ENCODE data around the gene SLC7A10. TPM values are rescaled to one million over a fixed set of nuclear protein-coding genes. Genes with fewer than 3 reads are reported as not detected.
"Not testable (repeated sequence)": the region's sequence is repeated elsewhere in the genome, so short reads cannot be mapped to it uniquely, and the experiment has no call there.

Gene SLC7A10
- total RNA-seq, 2 experiments from 2014 or later: not detected

DNA sequence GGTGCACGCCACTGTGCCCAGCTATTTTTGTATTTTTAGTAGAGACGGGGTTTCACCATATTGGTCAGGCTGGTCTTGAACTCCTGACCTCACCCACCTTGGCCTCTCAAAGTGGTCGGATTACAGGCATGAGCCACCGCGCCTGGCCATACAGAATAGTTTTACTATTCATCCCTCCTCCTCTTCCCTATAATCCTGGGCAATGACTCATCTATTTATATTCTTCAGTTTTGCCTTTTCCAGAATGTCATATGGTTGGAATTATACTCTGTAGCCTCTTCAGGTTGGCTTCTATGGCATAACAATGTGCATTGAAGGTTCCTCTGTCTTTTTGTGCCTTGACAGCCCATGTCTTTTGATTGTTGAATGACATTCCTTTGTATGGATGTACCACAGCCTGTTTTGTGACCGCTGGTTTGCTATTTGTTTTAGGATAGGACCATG lies 53.7 kb downstream of the SLC7A10 start:
- POLR2A ChIA-PET: interaction anchor here (6.2 kb wide), 1 partner anchor 12 kb away, joined by 122 read pairs; no protein-coding TSS in a partner anchor
- H3K27ac Mint-ChIP-seq: no peak overlapping the region

DNA sequence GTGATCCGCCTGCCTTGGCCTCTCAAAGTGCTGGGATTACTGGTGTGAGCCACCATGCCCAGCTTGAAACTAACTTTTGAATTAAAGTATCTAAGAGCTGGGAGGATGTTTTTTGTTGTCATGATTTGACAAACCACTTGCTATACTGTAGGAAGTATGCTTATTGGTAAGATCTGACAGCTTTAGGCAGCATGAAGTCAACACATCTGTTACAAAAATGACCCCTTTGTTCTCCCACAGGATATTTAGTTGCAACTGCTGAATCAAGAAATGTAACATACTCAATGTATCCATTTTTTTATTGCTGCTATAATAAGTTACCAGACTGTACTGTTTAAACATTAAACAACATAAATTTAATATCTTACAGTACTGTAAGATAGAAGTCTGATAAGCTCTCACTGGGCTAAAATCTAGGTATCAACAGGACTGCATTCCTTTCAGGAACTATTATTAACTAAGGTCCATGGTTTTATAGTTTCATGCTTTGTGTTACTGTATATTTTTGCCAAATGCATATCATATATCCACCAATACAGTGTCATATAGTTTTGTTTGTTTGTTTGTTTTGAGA lies 54.3 kb downstream of the SLC7A10 start:
- no peak for DNase-seq
- Mint-ChIP-seq H3K4me3 (no peak overlapping the region), H3K4me1 (peaks cover 11% of the 10 kb centered on the region), H3K27me3 (no peaks in the 10 kb centered on the region), H3K27ac (peak overlapping the region; percentile 21), H3K9me3 (peaks cover 12% of the 10 kb centered on the region), H3K36me3 (peaks cover 10% of the 10 kb centered on the region)
- ATAC-seq (ENCODE audit: low read depth): no peak
- POLR2A ChIA-PET: interaction anchor here (1.1 kb wide), 1 partner anchor 11 kb away, joined by 3 read pairs; no protein-coding TSS in a partner anchor

More for the DNA sequence above, 53.7 kb downstream of the SLC7A10 start:
- Mint-ChIP-seq H3K4me3 (no peak overlapping the region), H3K27me3 (no peaks in the 10 kb centered on the region), H3K4me1 (peaks cover 14% of the 10 kb centered on the region), H3K9me3 (peaks cover 12% of the 10 kb centered on the region), H3K36me3 (peaks cover 12% of the 10 kb centered on the region)
- ATAC-seq (ENCODE audit: low read depth) (no peak), DNase-seq (no peak)

DNA sequence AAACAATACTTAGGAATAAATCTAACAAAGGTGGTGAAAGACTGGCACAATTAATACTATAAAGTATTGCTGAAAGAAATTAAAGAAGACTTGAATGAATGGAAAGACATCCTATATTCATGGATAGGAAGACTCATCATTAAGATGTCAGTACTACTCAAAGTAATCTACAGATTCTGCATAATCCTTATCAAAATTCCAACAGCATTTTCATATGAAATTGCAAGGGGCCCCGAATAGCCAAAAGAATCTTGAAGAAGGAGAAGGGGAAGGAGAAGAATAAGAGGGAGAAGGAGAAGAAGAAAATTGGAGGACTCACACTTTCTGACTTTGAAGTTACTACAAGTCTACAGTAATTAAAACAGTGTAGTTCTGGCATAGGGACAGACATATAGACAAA lies 57.1 kb downstream of the SLC7A10 start:
- no peak overlapping the region for H3K27ac Mint-ChIP-seq
- H3K4me3 Mint-ChIP-seq: no peak overlapping the region
- no peaks in the 10 kb centered on the region for H3K4me1 Mint-ChIP-seq

DNA sequence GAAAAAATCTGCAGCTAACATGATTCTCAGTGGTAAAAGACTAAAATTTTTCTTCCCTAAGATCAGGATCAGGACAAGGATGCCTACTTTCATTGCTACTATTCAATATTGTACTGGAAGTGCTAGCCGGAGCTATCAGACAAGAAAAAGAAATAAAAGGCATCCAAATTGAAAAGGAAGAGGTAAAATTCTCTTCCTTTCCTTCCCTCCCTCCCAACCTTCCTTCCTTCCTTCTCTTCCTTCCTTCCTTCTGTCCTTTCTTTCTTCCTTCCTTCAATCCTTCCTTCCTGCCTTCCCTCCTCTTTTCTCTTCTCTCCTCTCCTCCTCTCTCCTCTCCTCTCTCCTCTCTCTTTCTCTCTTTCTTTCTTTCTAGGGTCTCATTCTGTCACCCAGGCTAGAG lies 58.2 kb downstream of the SLC7A10 start:
- Mint-ChIP-seq H3K36me3 (peaks cover 10% of the 10 kb centered on the region), H3K4me1 (no peaks in the 10 kb centered on the region), H3K9me3 (peaks cover 12% of the 10 kb centered on the region), H3K27ac (no peak overlapping the region), H3K27me3 (no peaks in the 10 kb centered on the region), H3K4me3 (no peak overlapping the region)
- no peak for DNase-seq
- POLR2A ChIA-PET: no interaction called here
- no peak for ATAC-seq (ENCODE audit: low read depth)

More for the DNA sequence above, 57.1 kb downstream of the SLC7A10 start:
- DNase-seq: no peak
- no peaks in the 10 kb centered on the region for H3K27me3 Mint-ChIP-seq
- no peak for ATAC-seq (ENCODE audit: low read depth)
- POLR2A ChIA-PET: no interaction called here
- H3K36me3 Mint-ChIP-seq: peaks cover 10% of the 10 kb centered on the region
- H3K9me3 Mint-ChIP-seq: peaks cover 12% of the 10 kb centered on the region

DNA sequence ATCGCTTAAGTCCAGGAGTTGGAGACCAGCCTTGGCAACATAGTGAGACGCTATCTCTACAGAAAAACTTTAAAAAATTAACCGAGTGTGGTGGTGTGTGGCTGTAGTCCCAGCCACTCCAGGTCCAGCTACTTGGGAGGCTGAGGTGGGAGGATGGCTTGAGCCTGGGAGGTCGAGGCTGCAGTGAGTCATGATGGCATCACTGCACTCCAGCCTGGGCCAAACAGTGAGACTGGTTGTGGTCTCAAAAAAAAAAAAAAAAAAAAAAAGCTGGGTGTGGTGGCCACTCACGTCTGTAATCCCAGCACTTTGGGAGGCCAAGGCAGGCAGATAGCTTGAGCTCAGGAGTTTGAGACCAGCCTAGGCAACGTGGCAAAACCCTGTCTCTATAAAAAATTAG lies 59.6 kb downstream of the SLC7A10 start:
- peaks cover 12% of the 10 kb centered on the region for H3K9me3 Mint-ChIP-seq
- not testable (repeated sequence) for DNase-seq; H3K4me1 Mint-ChIP-seq; H3K27ac Mint-ChIP-seq; H3K36me3 Mint-ChIP-seq; ATAC-seq (ENCODE audit: low read depth); H3K4me3 Mint-ChIP-seq; H3K27me3 Mint-ChIP-seq
- POLR2A ChIA-PET: interaction anchor here (1.0 kb wide), 1 partner anchor 11 kb away, joined by 9 read pairs; no protein-coding TSS in a partner anchor

DNA sequence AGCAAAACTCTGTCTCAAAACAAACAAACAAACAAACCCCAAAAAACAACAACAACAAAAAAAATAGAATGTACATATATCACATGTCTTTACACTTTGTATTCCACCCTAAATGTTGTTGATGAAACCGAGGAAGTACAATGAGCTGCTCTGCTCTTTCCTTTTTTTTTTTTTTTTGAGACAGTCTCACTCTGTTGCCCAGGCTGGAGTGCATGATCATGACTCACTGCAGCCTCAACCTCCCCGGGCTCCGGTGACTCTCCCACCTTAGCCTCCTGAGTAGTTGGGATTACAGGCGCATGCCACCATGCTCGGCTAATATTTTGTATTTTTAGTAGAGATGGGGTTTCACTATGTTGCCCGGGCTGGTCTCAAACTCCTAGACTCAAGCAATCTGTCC lies 62.2 kb downstream of the SLC7A10 start:
- Mint-ChIP-seq H3K9me3 (peaks cover 8% of the 10 kb centered on the region), H3K4me3 (no peak overlapping the region), H3K36me3 (peaks cover 7% of the 10 kb centered on the region), H3K27me3 (no peaks in the 10 kb centered on the region), H3K4me1 (peaks cover 26% of the 10 kb centered on the region), H3K27ac (no peak overlapping the region)
- POLR2A ChIA-PET: interaction anchor here (8.7 kb wide), 1 partner anchor 12 kb away, joined by 122 read pairs; no protein-coding TSS in a partner anchor
- ATAC-seq (ENCODE audit: low read depth): no peak
- no peak for DNase-seq

DNA sequence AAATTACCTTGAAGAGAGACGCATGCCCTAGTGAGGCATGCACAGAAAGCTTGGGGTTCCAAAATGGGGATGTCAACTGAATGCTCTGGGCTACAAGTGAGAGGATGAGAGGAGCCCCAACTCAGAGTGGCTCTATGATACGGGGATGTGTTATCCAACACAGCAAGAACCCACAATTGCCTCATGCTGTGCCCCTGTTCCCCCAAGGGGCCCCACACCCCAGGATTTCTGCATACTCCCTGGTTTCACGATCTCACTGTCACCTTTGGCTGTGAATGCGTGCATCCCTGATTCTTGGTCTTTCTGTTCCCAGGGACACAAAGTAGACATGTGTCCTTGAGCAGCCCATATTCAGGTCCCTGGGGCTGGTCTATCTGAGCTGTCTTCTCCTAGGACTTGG lies 64.4 kb downstream of the SLC7A10 start:
- ATAC-seq (ENCODE audit: low read depth): no peak
- peaks cover 2% of the 10 kb centered on the region for H3K9me3 Mint-ChIP-seq
- H3K27me3 Mint-ChIP-seq: no peaks in the 10 kb centered on the region
- DNase-seq: no peak
- peaks cover 1% of the 10 kb centered on the region for H3K36me3 Mint-ChIP-seq
- peak overlapping the region; percentile 97 for H3K27ac Mint-ChIP-seq
- peak overlapping the region; percentile 81 for H3K4me3 Mint-ChIP-seq
- H3K4me1 Mint-ChIP-seq: peaks cover 35% of the 10 kb centered on the region
- POLR2A ChIA-PET: interaction anchor here (0.5 to 8.7 kb wide), 6 partner anchors 10 to 558 kb away, joined by 3 to 122 read pairs (median 4); partner anchors contain the start of gene CEBPG

DNA sequence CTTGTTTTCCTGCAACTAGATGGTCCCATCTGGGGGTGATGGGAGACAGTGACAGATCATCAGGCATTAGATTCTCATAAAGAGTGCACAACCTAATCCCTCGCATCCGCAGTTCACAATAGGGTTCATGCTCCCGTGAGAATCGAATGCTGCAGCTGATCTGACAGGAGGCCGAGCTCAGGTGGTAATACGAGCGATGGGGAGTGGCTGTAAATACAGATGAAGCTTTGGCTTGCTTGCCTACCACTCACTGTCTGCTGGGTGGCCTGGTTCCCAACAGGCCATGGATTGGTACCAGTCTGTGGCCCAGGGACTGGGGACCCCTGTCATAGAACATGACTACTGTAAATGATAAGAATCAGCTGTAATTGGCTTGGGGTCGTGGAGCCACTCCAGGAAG lies 65.8 kb downstream of the SLC7A10 start:
- Mint-ChIP-seq H3K27me3 (no peaks in the 10 kb centered on the region), H3K27ac (peak overlapping the region; percentile 97), H3K9me3 (peaks cover 2% of the 10 kb centered on the region), H3K36me3 (peaks cover 1% of the 10 kb centered on the region), H3K4me1 (peaks cover 35% of the 10 kb centered on the region), H3K4me3 (peak overlapping the region; percentile 81)
- DNase-seq (peak; percentile 47), ATAC-seq (ENCODE audit: low read depth) (no peak)
- POLR2A ChIA-PET: interaction anchor here (0.7 to 8.7 kb wide), 6 partner anchors 11 to 214 kb away, joined by 3 to 122 read pairs (median 4); partner anchors contain the start of gene CEBPG

DNA sequence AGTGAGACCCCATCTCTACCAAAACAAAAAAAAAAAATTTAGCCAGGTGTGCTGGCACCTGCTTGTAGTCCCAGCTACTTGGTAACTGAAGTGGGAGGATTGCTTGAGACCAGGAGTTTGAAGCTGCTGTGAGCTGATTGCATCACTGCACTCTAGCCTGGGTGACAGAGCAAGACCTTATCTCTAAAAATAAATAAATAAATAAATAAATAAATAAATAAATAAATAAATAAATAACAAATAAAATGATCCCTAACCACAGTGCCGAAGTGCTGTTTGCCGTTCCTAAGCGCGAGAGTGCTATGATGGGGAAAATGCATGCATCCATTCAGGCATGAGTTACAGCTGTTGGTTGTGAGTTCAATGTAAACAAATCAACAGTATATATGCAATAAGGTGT lies 66.5 kb downstream of the SLC7A10 start:
- Mint-ChIP-seq H3K4me1 (peaks cover 35% of the 10 kb centered on the region), H3K27me3 (no peaks in the 10 kb centered on the region), H3K36me3 (peaks cover 1% of the 10 kb centered on the region), H3K27ac (no peak overlapping the region), H3K9me3 (peaks cover 2% of the 10 kb centered on the region), H3K4me3 (no peak overlapping the region)
- ATAC-seq (ENCODE audit: low read depth): no peak
- POLR2A ChIA-PET: interaction anchor here (1.9 to 8.7 kb wide), 2 partner anchors 16 to 215 kb away, joined by 9 to 122 read pairs; partner anchors contain the start of gene CEBPG
- DNase-seq: no peak

Other genes starting within 250 kb of the SLC7A10 start
- gene RHPN2, start 161.0 kb downstream of the SLC7A10 start, total RNA-seq: 1 to 10 TPM; 1.6 to 1.8 TPM
- 10 to 100 TPM; 14.0 to 14.7 TPM for gene GPATCH1, start 144.7 kb downstream of the SLC7A10 start, total RNA-seq
- gene WDR88, start 93.7 kb downstream of the SLC7A10 start, total RNA-seq: not detected
- under 1 TPM; 0.14 to 0.43 TPM for gene LRP3, start 31.5 kb downstream of the SLC7A10 start, total RNA-seq
- 1 to 10 TPM; 1.6 to 1.9 TPM for gene CEBPA, start 76.7 kb upstream of the SLC7A10 start, total RNA-seq
- 10 to 100 TPM; 26.2 to 26.3 TPM for gene CEBPG, start 147.9 kb upstream of the SLC7A10 start, total RNA-seq